ENCODE results near the gene PPM1J. TPM values are rescaled to one million over a fixed set of nuclear protein-coding genes. Genes with fewer than 3 reads are reported as not detected.

Gene PPM1J
- total RNA-seq, 1 donor from 2014 or later = 1.8 TPM

DNA sequence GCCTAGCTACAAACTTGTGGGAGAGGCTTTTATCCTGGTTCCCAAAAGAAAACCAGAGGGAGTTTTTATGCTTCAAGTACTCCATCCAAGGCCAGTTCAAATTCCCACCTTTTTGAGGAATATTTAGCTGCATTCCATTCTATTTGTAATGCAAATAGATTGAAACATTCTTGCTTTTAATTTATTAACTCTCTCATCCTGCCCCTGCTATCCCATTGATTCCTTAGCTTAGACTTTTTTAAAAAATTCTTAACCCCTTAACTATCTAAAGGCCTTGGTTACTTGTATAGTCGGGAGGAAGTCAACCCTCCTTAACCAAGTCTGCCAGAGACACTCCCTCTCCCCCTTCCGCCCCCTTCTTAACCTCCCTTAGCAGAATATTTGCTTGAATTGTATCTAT lies 43.1 kb downstream of the PPM1J start:
- Histone ChIP-seq H3K4me1 (peaks cover 18% of the 10 kb centered on the region), H3K9me3 (ENCODE audit: low read depth) (no peaks in the 10 kb centered on the region), H3K27ac (no peak overlapping the region), H4K20me1 (ENCODE audit: low read depth) (no peaks in the 10 kb centered on the region), H2AFZ (replicated peaks) (no peak overlapping the region), H3K9ac (no peak overlapping the region), H3F3A (ENCODE audit: low read depth) (peaks cover 32% of the 10 kb centered on the region), H3K4me2 (no peak overlapping the region), H3K79me2 (ENCODE audit: low read depth) (peaks cover 18% of the 10 kb centered on the region), H3K4me3 (no peak overlapping the region), H3K27me3 (no peaks in the 10 kb centered on the region), H3K36me3 (peaks cover 11% of the 10 kb centered on the region)
- DNase-seq (ENCODE audit: low spot score) = no peak
- TF ChIP-seq EZH2 (IDR thresholded peaks at IDR 0.05) = no peak
- Mint-ChIP-seq H3K4me1 (peaks cover 26% of the 10 kb centered on the region), H3K27me3 (ENCODE audit: insufficient read depth, low read depth) (peaks cover 3% of the 10 kb centered on the region), H3K9me3 (no peaks in the 10 kb centered on the region), H3K36me3 (peaks cover 42% of the 10 kb centered on the region), H3K4me3 (no peak overlapping the region), H3K27ac (no peak overlapping the region)

GRCh38 chr1:112666946-112667345 lies 48.2 kb downstream of the PPM1J start:
- peaks cover 43% of the 10 kb centered on the region for H3K36me3 Mint-ChIP-seq
- no peak for DNase-seq (ENCODE audit: low spot score)

GRCh38 chr1:112665857-112666256 lies 49.3 kb downstream of the PPM1J start:
- no peak for DNase-seq (ENCODE audit: low spot score)
- TF ChIP-seq CTCF (IDR thresholded peaks at IDR 0.05) = no peak
- TF ChIP-seq EZH2phosphoT487 (IDR thresholded peaks at IDR 0.05) = no peak
- TF ChIP-seq EZH2 (IDR thresholded peaks at IDR 0.05) = no peak
- no peaks in the 10 kb centered on the region for H3K79me2 ChIP-seq (ENCODE audit: low read depth)
- H3K27ac Mint-ChIP-seq = no peak overlapping the region
- H3K9me3 Mint-ChIP-seq = no peaks in the 10 kb centered on the region
- peaks cover 3% of the 10 kb centered on the region for H3F3A ChIP-seq (ENCODE audit: low read depth)
- no peak overlapping the region for H2AFZ ChIP-seq (replicated peaks)
- H3K36me3 ChIP-seq = peaks cover 20% of the 10 kb centered on the region
- H3K4me1 ChIP-seq = no peaks in the 10 kb centered on the region
- no peak overlapping the region for H3K4me2 ChIP-seq
- H3K4me1 Mint-ChIP-seq = no peaks in the 10 kb centered on the region
- no peaks in the 10 kb centered on the region for H3K27me3 Mint-ChIP-seq (ENCODE audit: insufficient read depth, low read depth)
- H3K4me3 Mint-ChIP-seq = no peak overlapping the region
- no peaks in the 10 kb centered on the region for H4K20me1 ChIP-seq (ENCODE audit: low read depth)
- H3K9ac ChIP-seq = no peak overlapping the region
- peaks cover 44% of the 10 kb centered on the region for H3K36me3 Mint-ChIP-seq
- no peak overlapping the region for H3K4me3 ChIP-seq
- no peaks in the 10 kb centered on the region for H3K9me3 ChIP-seq (ENCODE audit: low read depth)
- no peak overlapping the region for H3K27ac ChIP-seq
- no peaks in the 10 kb centered on the region for H3K27me3 ChIP-seq

More at GRCh38 chr1:112666946-112667345, 48.2 kb downstream of the PPM1J start:
- Histone ChIP-seq H4K20me1 (ENCODE audit: low read depth) (no peaks in the 10 kb centered on the region), H3K4me1 (no peaks in the 10 kb centered on the region), H3K9ac (no peak overlapping the region), H2AFZ (replicated peaks) (no peak overlapping the region), H3F3A (ENCODE audit: low read depth) (peaks cover 8% of the 10 kb centered on the region), H3K27me3 (no peaks in the 10 kb centered on the region), H3K4me2 (no peak overlapping the region), H3K4me3 (no peak overlapping the region), H3K79me2 (ENCODE audit: low read depth) (no peaks in the 10 kb centered on the region), H3K27ac (no peak overlapping the region), H3K9me3 (ENCODE audit: low read depth) (no peaks in the 10 kb centered on the region), H3K36me3 (peaks cover 16% of the 10 kb centered on the region)
- H3K27ac Mint-ChIP-seq = no peak overlapping the region
- H3K27me3 Mint-ChIP-seq (ENCODE audit: insufficient read depth, low read depth) = no peaks in the 10 kb centered on the region
- no peaks in the 10 kb centered on the region for H3K9me3 Mint-ChIP-seq
- TF ChIP-seq CTCF (IDR thresholded peaks at IDR 0.05) (no peak), EZH2 (IDR thresholded peaks at IDR 0.05) (no peak), EZH2phosphoT487 (IDR thresholded peaks at IDR 0.05) (no peak)
- H3K4me3 Mint-ChIP-seq = no peak overlapping the region
- H3K4me1 Mint-ChIP-seq = no peaks in the 10 kb centered on the region

Other genes with a start within 250 kb of the PPM1J start
- gene WNT2B, start 206.4 kb downstream of the PPM1J start, total RNA-seq (ENCODE audit: low replicate concordance) = 1.6 and 2.9 TPM in 2 replicates
- gene ST7L, start 96.2 kb downstream of the PPM1J start, total RNA-seq (ENCODE audit: low replicate concordance) = 18.7 and 26.1 TPM in 2 replicates
- gene CAPZA1, start 95.5 kb downstream of the PPM1J start, total RNA-seq (ENCODE audit: low replicate concordance) = 144 and 218 TPM in 2 replicates
- gene MOV10, start 40.7 kb downstream of the PPM1J start, total RNA-seq (ENCODE audit: low replicate concordance) = 47.5 and 92.2 TPM in 2 replicates
- gene RHOC, start 8.2 kb downstream of the PPM1J start, total RNA-seq (ENCODE audit: low replicate concordance) = 36.3 and 41.8 TPM in 2 replicates
- gene SLC16A1, start 240.9 kb upstream of the PPM1J start, total RNA-seq (ENCODE audit: low replicate concordance) = 136 and 149 TPM in 2 replicates